Measurements from ENCODE around the gene CCN5.

- TF ChIP-seq CTCF (IDR thresholded peaks at IDR 0.05; ENCODE audit: insufficient read depth, low read length) (no peak), REST (IDR thresholded peaks at IDR 0.05; ENCODE audit: insufficient replicate concordance, low read depth) (no peak), SPI1 (IDR thresholded peaks at IDR 0.05; ENCODE audit: borderline replicate concordance, low read depth) (no peak), POLR2AphosphoS5 (IDR thresholded peaks at IDR 0.05; ENCODE audit: low read depth) (no peak), GABPA (IDR thresholded peaks at IDR 0.05; ENCODE audit: low read depth) (no peak)
These were observed 13.9 kb upstream of the CCN5 start for GRCh38 chr20:44701118-44701857.

Measured in HL-60 (cell line).